ENCODE data around the gene FOXJ3.

FOXJ3 gene

GRCh38 chr1:42282024-42282579 is 52.9 kb downstream of the FOXJ3 start:
- H3K4me2 ChIP-seq (ENCODE audit: low read length), result no peak overlapping the region
- H3K36me3 ChIP-seq (ENCODE audit: control insufficient read depth, low read length), result peaks cover 8% of the 10 kb centered on the region
- no peak overlapping the region for H3K27ac ChIP-seq (ENCODE audit: low read depth, low read length)
- no peaks in the 10 kb centered on the region for H3K9me3 ChIP-seq (ENCODE audit: control insufficient read depth, insufficient read depth, low read length)
- H3K27me3 ChIP-seq (ENCODE audit: control insufficient read depth, low read length), result no peaks in the 10 kb centered on the region
- H3F3A ChIP-seq (ENCODE audit: control insufficient read depth, insufficient read depth), result no peaks in the 10 kb centered on the region
- H3K9me2 ChIP-seq (replicated peaks; ENCODE audit: control insufficient read depth, low read length), result no peaks in the 10 kb centered on the region
- H4K20me1 ChIP-seq (ENCODE audit: control insufficient read depth, insufficient read depth, low read depth, low read length), result peaks cover 5% of the 10 kb centered on the region; the same call in 1 of the 2 replicates
- TF ChIP-seq CTCF (IDR thresholded peaks at IDR 0.05; ENCODE audit: low read depth, low read length, poor library complexity, severe bottlenecking), result no peak
- TF ChIP-seq EZH2phosphoT487 (IDR thresholded peaks at IDR 0.05; ENCODE audit: borderline replicate concordance, low read length), result no peak
- H3K79me2 ChIP-seq (ENCODE audit: control insufficient read depth, low read length), result peaks cover 60% of the 10 kb centered on the region
- H3K4me3 ChIP-seq (ENCODE audit: low read length), result no peak overlapping the region
- no peaks in the 10 kb centered on the region for H3K4me1 ChIP-seq (ENCODE audit: control insufficient read depth, low read length)

- Histone ChIP-seq H3K4me3 (ENCODE audit: low read length) (no peak overlapping the region), H3K9me3 (ENCODE audit: control insufficient read depth, insufficient read depth, low read length) (no peaks in the 10 kb centered on the region), H3K9me2 (replicated peaks; ENCODE audit: control insufficient read depth, low read length) (no peaks in the 10 kb centered on the region), H3K4me2 (ENCODE audit: low read length) (no peak overlapping the region), H3F3A (ENCODE audit: control insufficient read depth, insufficient read depth) (no peaks in the 10 kb centered on the region), H4K20me1 (ENCODE audit: control insufficient read depth, insufficient read depth, low read depth, low read length) (peaks cover 5% of the 10 kb centered on the region; the same call in 1 of the 2 replicates), H3K27me3 (ENCODE audit: control insufficient read depth, low read length) (no peaks in the 10 kb centered on the region), H3K27ac (ENCODE audit: low read depth, low read length) (no peak overlapping the region), H3K79me2 (ENCODE audit: control insufficient read depth, low read length) (peaks cover 63% of the 10 kb centered on the region), H3K36me3 (ENCODE audit: control insufficient read depth, low read length) (peaks cover 8% of the 10 kb centered on the region), H3K4me1 (ENCODE audit: control insufficient read depth, low read length) (no peaks in the 10 kb centered on the region)
- no peak for TF ChIP-seq CTCF (IDR thresholded peaks at IDR 0.05; ENCODE audit: low read depth, low read length, poor library complexity, severe bottlenecking)
- no peak for TF ChIP-seq EZH2phosphoT487 (IDR thresholded peaks at IDR 0.05; ENCODE audit: borderline replicate concordance, low read length)
These were observed 54.2 kb downstream of the FOXJ3 start for GRCh38 chr1:42280821-42281220.

GRCh38 chr1:42279055-42279454 is 56.0 kb downstream of the FOXJ3 start:
- TF ChIP-seq CTCF (IDR thresholded peaks at IDR 0.05; ENCODE audit: low read depth, low read length, poor library complexity, severe bottlenecking) (no peak), EZH2phosphoT487 (IDR thresholded peaks at IDR 0.05; ENCODE audit: borderline replicate concordance, low read length) (no peak)
- Histone ChIP-seq H3K4me3 (ENCODE audit: low read length) (no peak overlapping the region), H3K9me2 (replicated peaks; ENCODE audit: control insufficient read depth, low read length) (no peaks in the 10 kb centered on the region), H3F3A (ENCODE audit: control insufficient read depth, insufficient read depth) (no peaks in the 10 kb centered on the region), H3K79me2 (ENCODE audit: control insufficient read depth, low read length) (peaks cover 66% of the 10 kb centered on the region), H3K36me3 (ENCODE audit: control insufficient read depth, low read length) (peaks cover 14% of the 10 kb centered on the region), H3K4me1 (ENCODE audit: control insufficient read depth, low read length) (no peaks in the 10 kb centered on the region), H3K4me2 (ENCODE audit: low read length) (no peak overlapping the region), H4K20me1 (ENCODE audit: control insufficient read depth, insufficient read depth, low read depth, low read length) (peaks cover 3% of the 10 kb centered on the region; the same call in 1 of the 2 replicates), H3K27ac (ENCODE audit: low read depth, low read length) (no peak overlapping the region), H3K9me3 (ENCODE audit: control insufficient read depth, insufficient read depth, low read length) (no peaks in the 10 kb centered on the region), H3K27me3 (ENCODE audit: control insufficient read depth, low read length) (no peaks in the 10 kb centered on the region)

Data from DOHH2 (cell line).